ENCODE data around the gene TRPM6.

- TF ChIP-seq CTCF (IDR thresholded peaks at IDR 0.05 in 4 of 5, conservative IDR thresholded peaks at IDR 0.05 in 1 of 5) (no peak), POLR2A (IDR thresholded peaks at IDR 0.05) (no peak)
Measured at GRCh38 chr9:74696520-74696919, 191.2 kb downstream of the TRPM6 start.

Data from gastrocnemius medialis (tissue), 4 donors.